Keratinocyte (primary cell): ENCODE measurements around the gene KCNJ9. TPM values are rescaled to one million over a fixed set of nuclear protein-coding genes. Genes with fewer than 3 reads are reported as not detected.

Experiments used
- DNase-seq: peaks from one replicate; pipeline ENCODE4 v3.0.0-alpha.2; 2011; ENCODE audit warnings: low read depth, missing footprints, low spot score
- FAIRE-seq: peaks from 2 replicates; lab custom pipeline; 2011; peaks lifted over from hg19 to GRCh38; lab: Jason Lieb, UNC
- H2AFZ ChIP-seq: 2 replicates; pipeline ENCODE4 v1.6.0; 2012; ENCODE audit warnings: low read length, control low read depth, inconsistent platforms; ENCODE audit not compliant: control insufficient read depth
- H3K27ac ChIP-seq: 2 replicates; pipeline ENCODE4 v1.5.1; 2011; ENCODE audit warnings: low read length; ENCODE audit not compliant: control insufficient read depth, insufficient read depth
- H3K27me3 ChIP-seq: 3 replicates; pipeline ENCODE4 v1.6.0; 2011; ENCODE audit warnings: low read length; ENCODE audit not compliant: control insufficient read depth, insufficient read depth; ENCODE audit errors: extremely low read depth
- H3K36me3 ChIP-seq, 2 experiments: 2 replicates in 1 of 2; 3 replicates in 1 of 2; pipeline ENCODE4 v1.5.1; 2011; ENCODE audit warnings: low read length in 2 of 2, mild to moderate bottlenecking in 1 of 2; ENCODE audit not compliant: control insufficient read depth in 2 of 2, insufficient read depth in 2 of 2; ENCODE audit errors: extremely low read depth in 1 of 2
- H3K4me1 ChIP-seq: 3 replicates; pipeline ENCODE4 v1.5.1; 2011; ENCODE audit warnings: low read length; ENCODE audit not compliant: control insufficient read depth, insufficient read depth; ENCODE audit errors: extremely low read depth
- H3K4me2 ChIP-seq: 3 replicates; pipeline ENCODE4 v1.6.0; 2011; ENCODE audit warnings: low read depth, low read length; ENCODE audit not compliant: control insufficient read depth, insufficient read depth; ENCODE audit errors: extremely low read depth
- H3K4me3 ChIP-seq, 3 experiments: fragments of 200-600 bp in 1 of 3; sonication (generic) in 1 of 3; 2 replicates in 2 of 3; 3 replicates in 1 of 3; pipeline ENCODE4 v1.5.1; 2011 to 2016; ENCODE audit warnings: low read length in 3 of 3, mild to moderate bottlenecking in 3 of 3, control low read depth in 2 of 3, inconsistent platforms in 1 of 3, low read depth in 1 of 3, mixed read lengths in 1 of 3, mixed run types in 1 of 3, moderate library complexity in 1 of 3; ENCODE audit not compliant: control insufficient read depth in 2 of 3, insufficient read depth in 2 of 3; ENCODE audit errors: extremely low read depth in 1 of 3
- H3K79me2 ChIP-seq: 2 replicates; pipeline ENCODE4 v1.6.0; 2012; ENCODE audit warnings: low read length; ENCODE audit not compliant: control insufficient read depth, insufficient read depth
- H3K9ac ChIP-seq: 3 replicates; pipeline ENCODE4 v1.6.0; 2011; ENCODE audit warnings: low read length; ENCODE audit not compliant: control insufficient read depth, insufficient read depth; ENCODE audit errors: extremely low read depth
- H3K9me1 ChIP-seq: 3 replicates; pipeline ENCODE4 v1.6.0; 2011; ENCODE audit warnings: low read length; ENCODE audit not compliant: control insufficient read depth, insufficient read depth; ENCODE audit errors: extremely low read depth
- H3K9me3 ChIP-seq: 2 replicates; pipeline ENCODE4 v1.5.1; 2012; ENCODE audit warnings: low read depth, low read length; ENCODE audit not compliant: control insufficient read depth
- H4K20me1 ChIP-seq: 3 replicates; pipeline ENCODE4 v1.6.0; 2011; ENCODE audit warnings: low read length; ENCODE audit not compliant: control insufficient read depth, insufficient read depth; ENCODE audit errors: extremely low read depth
- CTCF ChIP-seq, 3 experiments: IDR thresholded peaks in 1 of 3; conservative IDR thresholded peaks in 1 of 3; optimal IDR thresholded peaks in 1 of 3; 2 replicates in 2 of 3; 3 replicates in 1 of 3; pipeline versions ENCODE3 to v1.5.1; 2011; ENCODE audit warnings: low read length in 3 of 3, mild to moderate bottlenecking in 3 of 3, moderate library complexity in 2 of 3, control low read depth in 1 of 3, inconsistent platforms in 1 of 3; ENCODE audit not compliant: insufficient read depth in 2 of 3; ENCODE audit errors: extremely low read depth in 1 of 3
- EZH2 ChIP-seq: IDR thresholded peaks from one replicate; pipeline ENCODE4 v1.6.1; 2012; ENCODE audit warnings: inconsistent platforms, mild to moderate bottlenecking, low read length, moderate library complexity
- dilution Hi-C: fragments of 300-500 bp; cut with MboI; formaldehyde crosslinking; loops from one replicate; pipeline ENCODE4 v1.7.0; 2020; ENCODE audit warnings: low sequenced_read_pairs; ENCODE audit not compliant: extremely low pct_ligation_motif_present
- polyA plus RNA-seq, 5 experiments: library from polyadenylated mRNA; depleted of rRNA in 3 of 5; stranded (reverse) in 3 of 5; stranded (forward) in 1 of 5; unstranded in 1 of 5; fragments of >200 nt; gene quantifications; 1 replicate in 1 of 5; 2 replicates in 3 of 5; 3 replicates in 1 of 5; pipeline versions ENCODE4 v1.2.1 to v1.2.3, GENCODE V29; 2011 to 2012; ENCODE audit warnings: missing spikeins in 2 of 5, low read depth in 1 of 5, low replicate concordance in 1 of 5

The KCNJ9 gene
- polyA plus RNA-seq, 1 donor (not counting 4 experiments of a cell fraction or from before 2014, with no cell fraction given) = not detected

GRCh38 chr1:160130939-160131338, 49.6 kb downstream of the KCNJ9 start:
- TF ChIP-seq EZH2 (no peak), CTCF (optimal IDR thresholded peaks at IDR 0.05 in 1 of 3, IDR thresholded peaks at IDR 0.05 in 1 of 3, conservative IDR thresholded peaks at IDR 0.05 in 1 of 3; ENCODE audit: extremely low read depth in 1 of 3, insufficient read depth in 2 of 3, low read length in 3 of 3) (no peak)
- DNase-seq (no peak), FAIRE-seq (no peak)
- H3K9ac ChIP-seq = no peak overlapping the region
- H3K27me3 ChIP-seq = peaks cover 17% of the 10 kb centered on the region
- no peaks in the 10 kb centered on the region for H3K9me3 ChIP-seq
- no peak overlapping the region for H3K27ac ChIP-seq
- H3K4me3 ChIP-seq = no peak overlapping the region
- H3K4me2 ChIP-seq = no peak overlapping the region
- no peaks in the 10 kb centered on the region for H3K36me3 ChIP-seq
- H3K9me1 ChIP-seq = no peaks in the 10 kb centered on the region
- H3K79me2 ChIP-seq = no peaks in the 10 kb centered on the region
- no peak overlapping the region for H2AFZ ChIP-seq
- dilution Hi-C loops = no loop called here
- no peaks in the 10 kb centered on the region for H3K4me1 ChIP-seq
- H4K20me1 ChIP-seq = no peaks in the 10 kb centered on the region

DNA sequence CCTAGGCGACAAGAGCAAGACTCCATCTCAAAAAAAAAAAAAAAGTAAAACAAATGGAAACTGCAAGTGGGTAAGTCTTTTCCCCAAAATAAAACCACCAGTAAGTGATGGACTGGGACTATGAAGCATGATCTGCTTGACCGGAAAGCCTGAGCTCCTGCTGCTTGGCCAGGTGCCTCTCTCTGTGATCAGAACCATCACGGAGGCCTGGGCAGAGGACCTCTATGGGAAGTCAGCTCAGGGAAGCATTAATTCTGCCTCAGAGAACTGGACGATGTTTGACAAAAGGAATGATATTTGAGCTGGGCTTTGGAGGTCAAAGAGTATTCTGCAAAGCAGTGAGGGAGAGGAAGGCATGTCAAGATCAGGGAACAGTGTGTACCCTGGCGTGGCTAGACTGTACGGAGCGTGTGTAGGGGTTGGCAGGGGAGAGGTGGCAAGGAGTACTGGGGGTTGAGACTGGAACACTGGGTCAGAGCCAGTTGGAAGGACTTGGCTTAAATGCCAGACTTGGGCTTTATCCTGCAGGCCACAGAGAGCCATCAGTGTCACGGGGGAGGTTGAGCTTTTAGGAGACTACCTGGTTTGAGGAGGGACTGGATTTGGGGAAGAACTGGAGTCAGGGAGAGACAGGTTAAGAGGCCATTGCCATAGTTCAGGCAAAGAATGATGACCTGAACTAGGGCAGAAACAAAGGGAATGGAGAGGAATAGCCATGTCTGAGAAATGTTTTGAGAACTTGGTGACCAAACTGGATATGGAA, 50.6 kb downstream of the KCNJ9 start:
- H3K9me1 ChIP-seq = no peaks in the 10 kb centered on the region
- H4K20me1 ChIP-seq = no peaks in the 10 kb centered on the region
- H3K4me3 ChIP-seq = no peak overlapping the region
- FAIRE-seq (no peak), DNase-seq (no peak)
- peaks cover 17% of the 10 kb centered on the region for H3K27me3 ChIP-seq
- H3K27ac ChIP-seq = no peak overlapping the region
- H3K9me3 ChIP-seq = no peaks in the 10 kb centered on the region
- no peaks in the 10 kb centered on the region for H3K4me1 ChIP-seq
- H3K9ac ChIP-seq = no peak overlapping the region
- H2AFZ ChIP-seq = no peak overlapping the region
- no peak overlapping the region for H3K4me2 ChIP-seq
- no peaks in the 10 kb centered on the region for H3K79me2 ChIP-seq
- no peaks in the 10 kb centered on the region for H3K36me3 ChIP-seq
- no peak for TF ChIP-seq EZH2
- no peak for TF ChIP-seq CTCF (optimal IDR thresholded peaks at IDR 0.05 in 1 of 3, IDR thresholded peaks at IDR 0.05 in 1 of 3, conservative IDR thresholded peaks at IDR 0.05 in 1 of 3; ENCODE audit: extremely low read depth in 1 of 3, insufficient read depth in 2 of 3, low read length in 3 of 3)
- dilution Hi-C loops = no loop called here
